ENCODE data around the gene STAC. TPM values are rescaled to one million over a fixed set of nuclear protein-coding genes. Genes with fewer than 3 reads are reported as not detected.

Gene STAC
- total RNA-seq, 1 donor from 2014 or later, result 21.7 TPM

DNA sequence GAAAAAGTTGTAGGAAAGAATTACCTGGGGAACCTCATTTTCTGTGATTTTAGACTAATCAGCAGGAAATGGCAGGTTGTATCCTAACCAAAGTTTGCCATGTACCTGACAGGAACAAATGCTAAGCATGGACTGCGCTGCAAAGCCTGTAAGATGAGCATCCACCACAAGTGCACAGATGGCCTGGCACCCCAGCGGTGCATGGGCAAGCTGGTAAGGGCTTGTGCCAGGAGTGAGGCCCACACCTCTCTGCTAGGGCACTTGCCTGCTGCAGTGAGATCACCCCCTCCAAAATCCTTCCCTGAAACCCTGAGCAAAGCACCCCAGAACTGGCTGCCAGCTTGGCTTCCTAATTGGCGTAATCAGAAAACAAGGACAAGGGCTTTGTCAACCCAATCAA is 102.6 kb downstream of the STAC start:
- DNase-seq (ENCODE audit: low read depth), result no peak
- TF ChIP-seq, protein P1, sequence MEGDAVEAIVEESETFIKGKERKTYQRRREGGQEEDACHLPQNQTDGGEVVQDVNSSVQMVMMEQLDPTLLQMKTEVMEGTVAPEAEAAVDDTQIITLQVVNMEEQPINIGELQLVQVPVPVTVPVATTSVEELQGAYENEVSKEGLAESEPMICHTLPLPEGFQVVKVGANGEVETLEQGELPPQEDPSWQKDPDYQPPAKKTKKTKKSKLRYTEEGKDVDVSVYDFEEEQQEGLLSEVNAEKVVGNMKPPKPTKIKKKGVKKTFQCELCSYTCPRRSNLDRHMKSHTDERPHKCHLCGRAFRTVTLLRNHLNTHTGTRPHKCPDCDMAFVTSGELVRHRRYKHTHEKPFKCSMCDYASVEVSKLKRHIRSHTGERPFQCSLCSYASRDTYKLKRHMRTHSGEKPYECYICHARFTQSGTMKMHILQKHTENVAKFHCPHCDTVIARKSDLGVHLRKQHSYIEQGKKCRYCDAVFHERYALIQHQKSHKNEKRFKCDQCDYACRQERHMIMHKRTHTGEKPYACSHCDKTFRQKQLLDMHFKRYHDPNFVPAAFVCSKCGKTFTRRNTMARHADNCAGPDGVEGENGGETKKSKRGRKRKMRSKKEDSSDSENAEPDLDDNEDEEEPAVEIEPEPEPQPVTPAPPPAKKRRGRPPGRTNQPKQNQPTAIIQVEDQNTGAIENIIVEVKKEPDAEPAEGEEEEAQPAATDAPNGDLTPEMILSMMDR (conservative IDR thresholded peaks at IDR 0.05; ENCODE audit: low read depth, low read length), result no peak
- no peak overlapping the region for H3K4me3 ChIP-seq (ENCODE audit: low read depth, low read length)

GRCh38 chr3:36483709-36484108 is 103.4 kb downstream of the STAC start:
- TF ChIP-seq, protein P1 (conservative IDR thresholded peaks at IDR 0.05; ENCODE audit: low read depth, low read length), result no peak
- no peak overlapping the region for H3K4me3 ChIP-seq (ENCODE audit: low read depth, low read length)
- DNase-seq (ENCODE audit: low read depth), result no peak

GRCh38 chr3:36484386-36484785 is 104.1 kb downstream of the STAC start:
- TF ChIP-seq, protein P1 (conservative IDR thresholded peaks at IDR 0.05; ENCODE audit: low read depth, low read length), result no peak
- no peak overlapping the region for H3K4me3 ChIP-seq (ENCODE audit: low read depth, low read length)
- DNase-seq (ENCODE audit: low read depth), result no peak

DNA sequence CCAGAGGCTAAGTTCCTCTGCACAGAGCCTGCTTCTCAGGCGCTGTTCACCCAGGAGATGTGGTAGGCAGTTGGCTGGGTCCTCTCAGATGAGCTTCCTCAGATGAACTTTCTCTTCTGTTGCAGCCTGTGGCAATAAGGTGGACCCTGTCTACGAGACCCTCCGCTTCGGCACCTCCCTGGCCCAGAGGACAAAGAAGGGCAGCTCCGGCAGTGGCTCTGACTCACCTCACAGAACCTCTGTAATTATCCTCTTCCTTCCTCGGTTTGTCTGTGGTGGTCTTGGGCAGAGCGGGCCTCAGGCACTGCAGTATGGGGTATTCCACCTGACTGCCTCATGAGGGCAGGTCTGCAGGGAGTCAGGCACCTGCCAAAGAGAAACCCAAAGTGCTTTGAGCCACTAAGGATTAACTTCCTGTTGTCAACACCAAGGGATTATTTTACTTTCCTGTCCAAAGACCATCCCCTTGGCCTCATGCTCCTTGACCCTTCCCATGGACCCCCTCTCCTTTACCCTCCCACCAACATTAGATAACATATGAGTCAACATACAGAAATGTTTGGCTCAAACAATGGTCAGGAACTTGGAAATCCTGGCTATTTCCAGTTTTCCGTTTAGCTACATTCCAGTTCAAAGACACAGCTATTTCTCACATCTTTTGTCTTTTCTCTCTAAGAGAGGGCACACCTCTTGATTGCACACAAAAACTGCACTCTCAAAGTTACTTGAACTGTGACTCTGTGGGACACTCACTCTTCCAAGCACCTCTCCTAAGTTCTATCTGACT is 105.9 kb downstream of the STAC start:
- TF ChIP-seq, protein P1 (conservative IDR thresholded peaks at IDR 0.05; ENCODE audit: low read depth, low read length), result no peak
- no peak overlapping the region for H3K4me3 ChIP-seq (ENCODE audit: low read depth, low read length)
- no peak for DNase-seq (ENCODE audit: low read depth)

GRCh38 chr3:36487616-36488015 is 107.3 kb downstream of the STAC start:
- TF ChIP-seq, protein P1 (conservative IDR thresholded peaks at IDR 0.05; ENCODE audit: low read depth, low read length), result no peak
- DNase-seq (ENCODE audit: low read depth), result no peak
- no peak overlapping the region for H3K4me3 ChIP-seq (ENCODE audit: low read depth, low read length)

DNA sequence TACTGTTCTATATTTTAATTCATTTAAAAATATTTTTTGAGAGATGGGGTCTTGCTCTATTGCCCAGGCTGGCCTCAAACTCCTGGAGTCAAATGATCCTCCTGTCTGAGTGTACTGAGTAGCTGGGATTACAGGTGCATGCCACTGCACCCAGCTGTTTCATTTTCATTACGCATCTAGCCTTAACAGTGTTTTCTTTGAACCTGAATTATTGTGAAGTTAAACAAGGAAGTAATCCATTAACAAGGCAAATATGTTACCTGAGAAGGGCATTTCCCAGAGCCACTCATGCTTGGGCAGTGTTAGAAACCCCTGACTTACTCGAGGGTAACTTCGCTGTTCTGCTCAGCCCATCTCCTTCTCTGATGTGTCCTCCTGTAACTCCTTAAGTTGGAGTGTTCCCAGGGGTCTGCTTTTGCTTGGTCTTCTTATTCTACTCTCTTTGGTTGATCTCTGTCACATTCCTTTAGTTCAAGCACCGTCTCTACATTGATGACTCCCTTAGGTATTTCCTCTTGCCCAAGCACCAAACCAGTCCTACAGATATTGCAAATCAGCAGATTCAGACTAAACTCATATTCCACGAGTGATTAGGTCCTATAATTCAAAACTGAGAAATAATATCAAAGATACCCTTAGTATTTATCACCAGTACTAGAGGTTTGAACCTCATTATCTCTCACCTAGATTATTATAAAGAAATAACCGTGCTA is 107.9 kb downstream of the STAC start:
- peak; percentile 95 for DNase-seq (ENCODE audit: low read depth)
- no peak overlapping the region for H3K4me3 ChIP-seq (ENCODE audit: low read depth, low read length)
- TF ChIP-seq, protein P1 (conservative IDR thresholded peaks at IDR 0.05; ENCODE audit: low read depth, low read length), result no peak
